Vagina (tissue), 2 donors: Measurements from ENCODE around the gene ZNF598. TPM values are rescaled to one million over a fixed set of nuclear protein-coding genes. Genes with fewer than 3 reads are reported as not detected.

Source experiments
- DNase-seq, 2 donors: peaks; one replicate each; pipeline ENCODE4 v3.0.0-alpha.2; 2017; ENCODE audit errors: extremely low spot score in 2 of 2
- H3K27ac ChIP-seq: fragments of 200-600 bp; sonication (generic); one replicate; pipeline ENCODE4 v1.5.1; 2019
- H3K27me3 ChIP-seq: fragments of 200-600 bp; sonication (generic); one replicate; pipeline ENCODE4 v1.5.1; 2019
- H3K36me3 ChIP-seq, 2 donors: fragments of 200-600 bp; sonication (generic); one replicate each; pipeline ENCODE4 v1.5.1; 2017 to 2019
- H3K4me1 ChIP-seq: fragments of 200-600 bp; sonication (generic); one replicate; pipeline ENCODE4 v1.5.1; 2019
- H3K4me3 ChIP-seq, 2 donors: fragments of 200-600 bp; sonication (generic); 1 replicate in 1 of 2; 2 replicates in 1 of 2; pipeline ENCODE4 v1.5.1; 2016 to 2019
- H3K9me3 ChIP-seq: fragments of 200-600 bp; sonication (generic); one replicate; pipeline ENCODE4 v1.5.1; 2019
- POLR2A ChIP-seq, 2 donors: fragments of 450-650 bp; IDR thresholded peaks; one replicate each; pipeline ENCODE4 v1.6.1; 2017; ENCODE audit warnings: antibody characterized with exemption in 2 of 2, mild to moderate bottlenecking in 2 of 2, moderate library complexity in 2 of 2
- POLR2AphosphoS5 ChIP-seq, 2 donors: sonication (generic); formaldehyde crosslinking; IDR thresholded peaks; one replicate each; pipeline ENCODE4 v1.9.0; 2017; ENCODE audit warnings: antibody characterized with exemption in 2 of 2, mild to moderate bottlenecking in 2 of 2, low read depth in 1 of 2; ENCODE audit not compliant: insufficient read depth in 1 of 2
- intact Hi-C: fragments of 100-400 bp; cut with DNase I; formaldehyde crosslinking; loops from one replicate; pipeline ENCODE4 v1.15.1; 2023
- total RNA-seq: library from RNA; depleted of rRNA; stranded (reverse); fragments of >200 nt; gene quantifications from one replicate; pipeline ENCODE4 v1.2.3, GENCODE V29; 2016
- TF ChIP-seq, protein P1 (sequence below), 3 experiments: fragments of 450-650 bp in 2 of 3; fragments of 200-600 bp in 1 of 3; sonication (generic) in 1 of 3; IDR thresholded peaks; one replicate each; pipeline ENCODE4 v1.5.1; 2017 to 2019; ENCODE audit warnings: antibody characterized with exemption in 3 of 3, mild to moderate bottlenecking in 2 of 3, moderate library complexity in 2 of 3

Gene ZNF598
- total RNA-seq, 1 donor from 2014 or later: 51.8 TPM

DNA sequence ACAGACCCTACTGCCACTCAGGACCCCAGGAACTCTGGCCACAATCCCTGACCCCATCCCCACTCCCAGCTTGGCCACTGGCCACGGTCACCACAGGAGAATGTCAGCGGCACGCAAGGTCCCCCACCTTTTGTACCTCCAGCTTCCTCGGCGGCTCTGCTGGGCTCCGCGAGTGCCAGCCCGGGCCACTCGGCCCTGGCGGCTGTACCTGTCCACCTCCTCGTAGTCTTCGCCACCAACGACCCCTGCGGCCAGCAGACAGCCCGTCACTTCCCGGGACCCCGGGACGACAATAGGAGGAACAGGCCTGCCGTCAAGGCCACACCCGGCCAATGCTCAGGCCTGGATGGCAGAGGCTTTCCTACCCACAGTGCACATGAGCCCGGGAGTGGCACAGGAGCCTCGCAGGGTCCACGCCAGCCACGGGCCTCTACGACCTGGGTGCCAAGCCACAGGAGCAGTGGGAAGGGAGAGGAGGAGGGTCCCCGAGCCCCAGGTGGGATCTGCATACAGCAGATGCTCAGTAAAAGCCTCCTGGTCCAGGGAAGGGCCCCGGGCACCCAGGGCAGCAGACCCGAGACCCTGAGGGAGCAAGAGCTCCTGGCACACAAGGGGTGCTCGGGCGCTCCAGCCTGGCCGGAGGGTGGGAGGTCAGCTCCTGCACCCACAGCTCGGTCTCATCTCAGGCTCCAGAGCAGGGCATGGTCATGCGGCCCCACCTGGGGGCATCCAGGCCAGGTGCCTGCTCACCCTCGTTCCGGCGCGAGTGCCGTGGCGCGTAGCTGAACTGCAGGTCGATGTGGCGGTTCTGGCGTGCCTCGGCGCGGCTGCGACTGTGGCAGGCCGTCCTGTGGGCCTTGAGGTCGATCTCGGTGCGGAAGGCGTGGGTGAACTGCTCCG, 7.9 kb downstream of the ZNF598 start:
- TF ChIP-seq POLR2AphosphoS5 (IDR thresholded peaks at IDR 0.05; ENCODE audit: insufficient read depth in 1 of 2, low read depth in 1 of 2) (no peak), POLR2A (IDR thresholded peaks at IDR 0.05) (no peak)
- TF ChIP-seq, protein P1, sequence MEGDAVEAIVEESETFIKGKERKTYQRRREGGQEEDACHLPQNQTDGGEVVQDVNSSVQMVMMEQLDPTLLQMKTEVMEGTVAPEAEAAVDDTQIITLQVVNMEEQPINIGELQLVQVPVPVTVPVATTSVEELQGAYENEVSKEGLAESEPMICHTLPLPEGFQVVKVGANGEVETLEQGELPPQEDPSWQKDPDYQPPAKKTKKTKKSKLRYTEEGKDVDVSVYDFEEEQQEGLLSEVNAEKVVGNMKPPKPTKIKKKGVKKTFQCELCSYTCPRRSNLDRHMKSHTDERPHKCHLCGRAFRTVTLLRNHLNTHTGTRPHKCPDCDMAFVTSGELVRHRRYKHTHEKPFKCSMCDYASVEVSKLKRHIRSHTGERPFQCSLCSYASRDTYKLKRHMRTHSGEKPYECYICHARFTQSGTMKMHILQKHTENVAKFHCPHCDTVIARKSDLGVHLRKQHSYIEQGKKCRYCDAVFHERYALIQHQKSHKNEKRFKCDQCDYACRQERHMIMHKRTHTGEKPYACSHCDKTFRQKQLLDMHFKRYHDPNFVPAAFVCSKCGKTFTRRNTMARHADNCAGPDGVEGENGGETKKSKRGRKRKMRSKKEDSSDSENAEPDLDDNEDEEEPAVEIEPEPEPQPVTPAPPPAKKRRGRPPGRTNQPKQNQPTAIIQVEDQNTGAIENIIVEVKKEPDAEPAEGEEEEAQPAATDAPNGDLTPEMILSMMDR (IDR thresholded peaks at IDR 0.05): no peak
- H3K36me3 ChIP-seq: peaks cover 0 to 56% of the 10 kb centered on the region in 2 donors
- H3K27ac ChIP-seq: no peak overlapping the region
- no peaks in the 10 kb centered on the region for H3K27me3 ChIP-seq
- H3K4me1 ChIP-seq: peaks cover 34% of the 10 kb centered on the region
- intact Hi-C loops: no loop called here
- H3K9me3 ChIP-seq: no peaks in the 10 kb centered on the region
- no peak for DNase-seq
- no peak overlapping the region for H3K4me3 ChIP-seq

DNA sequence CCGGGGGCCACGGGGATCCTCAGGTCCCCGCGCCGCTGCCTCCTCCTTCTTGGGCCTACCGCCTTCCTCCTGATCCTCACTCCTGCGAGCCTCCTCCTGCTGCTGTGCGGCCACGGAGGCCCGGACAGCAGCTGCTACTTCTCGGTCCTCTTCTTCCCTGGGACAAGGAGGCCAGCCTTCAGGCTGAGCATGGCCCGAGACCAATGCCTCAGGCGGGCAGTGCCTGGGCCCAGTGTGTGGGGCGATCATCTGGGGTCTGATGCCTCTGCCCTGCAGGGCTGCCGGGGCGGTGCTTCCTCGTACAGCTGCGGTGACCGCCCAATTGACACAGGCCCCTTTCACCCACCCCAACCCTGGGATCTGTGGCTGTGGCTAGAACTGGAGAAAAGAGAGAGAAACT, 8.6 kb downstream of the ZNF598 start:
- Histone ChIP-seq H3K4me3 (no peak overlapping the region), H3K9me3 (no peaks in the 10 kb centered on the region), H3K27ac (no peak overlapping the region), H3K27me3 (no peaks in the 10 kb centered on the region), H3K36me3 (peaks cover 0 to 56% of the 10 kb centered on the region in 2 donors), H3K4me1 (peaks cover 28% of the 10 kb centered on the region)
- TF ChIP-seq, protein P1 (IDR thresholded peaks at IDR 0.05): no peak
- TF ChIP-seq POLR2A (IDR thresholded peaks at IDR 0.05) (no peak), POLR2AphosphoS5 (IDR thresholded peaks at IDR 0.05; ENCODE audit: insufficient read depth in 1 of 2, low read depth in 1 of 2) (no peak)
- DNase-seq: no peak
- intact Hi-C loops: no loop called here

- H3K27me3 ChIP-seq: no peaks in the 10 kb centered on the region
- peaks cover 17% of the 10 kb centered on the region for H3K4me1 ChIP-seq
- H3K36me3 ChIP-seq: peaks cover 0 to 56% of the 10 kb centered on the region in 2 donors
- intact Hi-C loops: no loop called here
- no peak overlapping the region for H3K4me3 ChIP-seq
- no peak for TF ChIP-seq POLR2AphosphoS5 (IDR thresholded peaks at IDR 0.05; ENCODE audit: insufficient read depth in 1 of 2, low read depth in 1 of 2)
- no peak for TF ChIP-seq POLR2A (IDR thresholded peaks at IDR 0.05)
- TF ChIP-seq, protein P1 (IDR thresholded peaks at IDR 0.05): no peak
- no peak overlapping the region for H3K27ac ChIP-seq
- H3K9me3 ChIP-seq: no peaks in the 10 kb centered on the region
- DNase-seq: no peak
These were observed 9.6 kb downstream of the ZNF598 start for GRCh38 chr16:1999866-2000514.

DNA sequence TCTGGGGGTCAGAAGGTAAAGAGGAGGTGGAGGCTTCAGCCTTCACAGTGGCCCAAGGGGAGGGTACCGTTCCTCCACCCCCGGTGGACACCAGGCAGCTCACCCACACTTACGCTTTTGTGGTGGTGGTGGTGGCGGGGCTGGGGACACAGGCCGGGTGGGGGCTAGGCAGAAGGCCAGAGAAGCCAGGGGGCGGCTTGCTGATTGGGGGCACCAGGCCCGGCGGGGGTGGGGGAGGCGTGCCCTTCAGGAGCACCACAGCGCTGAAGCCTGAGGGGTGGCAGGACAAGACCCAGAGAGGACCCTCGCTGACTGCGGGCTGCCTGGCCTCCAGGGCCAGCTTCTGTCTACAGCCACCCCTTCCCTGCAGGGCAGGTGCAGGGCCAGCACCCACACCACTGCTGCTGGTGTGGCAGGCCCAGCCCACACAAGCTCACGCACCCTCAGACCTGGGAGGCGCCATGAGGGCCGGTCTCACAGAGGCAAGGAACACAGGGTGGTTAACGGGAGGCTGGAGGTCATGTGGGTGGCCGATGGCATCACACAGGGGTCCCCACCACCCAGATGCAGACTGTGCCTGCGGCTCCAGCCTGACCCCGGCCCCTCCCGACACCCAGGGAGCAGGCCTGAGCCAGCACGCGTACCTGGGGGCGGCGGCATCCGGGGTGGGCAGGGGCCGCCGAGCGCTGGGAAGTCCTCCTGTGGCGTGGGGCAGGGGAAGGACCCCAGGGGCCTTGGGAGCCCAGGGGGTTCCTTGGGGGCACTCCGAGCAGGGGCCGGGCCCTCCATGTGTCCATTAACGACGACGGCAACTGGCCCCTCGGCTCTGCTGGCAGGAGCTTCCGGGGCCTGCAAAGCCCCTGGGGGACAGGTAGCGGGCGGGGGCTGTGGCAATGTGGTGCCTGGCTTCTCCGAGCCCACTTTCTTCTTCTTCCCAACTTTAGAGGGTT, 10.5 kb downstream of the ZNF598 start:
- intact Hi-C loops: no loop called here
- TF ChIP-seq POLR2A (IDR thresholded peaks at IDR 0.05) (no peak), POLR2AphosphoS5 (IDR thresholded peaks at IDR 0.05; ENCODE audit: insufficient read depth in 1 of 2, low read depth in 1 of 2) (no peak)
- TF ChIP-seq, protein P1 (IDR thresholded peaks at IDR 0.05): no peak
- Histone ChIP-seq H3K36me3 (peaks cover 0 to 56% of the 10 kb centered on the region in 2 donors), H3K9me3 (no peaks in the 10 kb centered on the region), H3K27me3 (no peaks in the 10 kb centered on the region), H3K4me1 (peaks cover 9% of the 10 kb centered on the region), H3K27ac (no peak overlapping the region), H3K4me3 (no peak overlapping the region)
- no peak for DNase-seq
